ENCODE results near the gene YWHAB.

YWHAB gene

GRCh38 chr20:44921447-44921846, 35.9 kb downstream of the YWHAB start:
- H3K4me1 ChIP-seq (ENCODE audit: insufficient read depth, poor library complexity, severe bottlenecking) = peaks cover 4% of the 10 kb centered on the region
- no peak overlapping the region for H3K4me3 ChIP-seq (ENCODE audit: severe bottlenecking)
- DNase-seq (ENCODE audit: low spot score) (peak; percentile 75), ATAC-seq (ENCODE audit: low read depth) (no peak)
- H3K36me3 ChIP-seq (ENCODE audit: low read depth) = peaks cover 97% of the 10 kb centered on the region
- no peak overlapping the region for H3K27ac ChIP-seq (ENCODE audit: poor library complexity, severe bottlenecking)
- no peaks in the 10 kb centered on the region for H3K9me3 ChIP-seq (ENCODE audit: severe bottlenecking)
- H3K27me3 ChIP-seq (ENCODE audit: insufficient read depth, poor library complexity, severe bottlenecking) = no peaks in the 10 kb centered on the region
- no peak for TF ChIP-seq CTCF (IDR thresholded peaks at IDR 0.05; ENCODE audit: poor library complexity, severe bottlenecking)

- peak; percentile 52 for DNase-seq (ENCODE audit: low spot score)
- no peaks in the 10 kb centered on the region for H3K9me3 ChIP-seq (ENCODE audit: severe bottlenecking)
- no peaks in the 10 kb centered on the region for H3K27me3 ChIP-seq (ENCODE audit: insufficient read depth, poor library complexity, severe bottlenecking)
- TF ChIP-seq CTCF (IDR thresholded peaks at IDR 0.05; ENCODE audit: poor library complexity, severe bottlenecking) = no peak
- ATAC-seq (ENCODE audit: low read depth) = no peak; the same call in 2 of the 3 replicates
- peaks cover 4% of the 10 kb centered on the region for H3K4me1 ChIP-seq (ENCODE audit: insufficient read depth, poor library complexity, severe bottlenecking)
- peaks cover 92% of the 10 kb centered on the region for H3K36me3 ChIP-seq (ENCODE audit: low read depth)
- no peak overlapping the region for H3K27ac ChIP-seq (ENCODE audit: poor library complexity, severe bottlenecking)
- no peak overlapping the region for H3K4me3 ChIP-seq (ENCODE audit: severe bottlenecking)
Measured at GRCh38 chr20:44924541-44924940, 39.0 kb downstream of the YWHAB start.

- no peaks in the 10 kb centered on the region for H3K9me3 ChIP-seq (ENCODE audit: severe bottlenecking)
- H3K36me3 ChIP-seq (ENCODE audit: low read depth) = peaks cover 76% of the 10 kb centered on the region
- no peak overlapping the region for H3K27ac ChIP-seq (ENCODE audit: poor library complexity, severe bottlenecking)
- TF ChIP-seq CTCF (IDR thresholded peaks at IDR 0.05; ENCODE audit: poor library complexity, severe bottlenecking) = no peak
- no peak overlapping the region for H3K4me3 ChIP-seq (ENCODE audit: severe bottlenecking)
- peak; percentile 21 for DNase-seq (ENCODE audit: low spot score)
- peaks cover 4% of the 10 kb centered on the region for H3K4me1 ChIP-seq (ENCODE audit: insufficient read depth, poor library complexity, severe bottlenecking)
- no peak for ATAC-seq (ENCODE audit: low read depth)
- H3K27me3 ChIP-seq (ENCODE audit: insufficient read depth, poor library complexity, severe bottlenecking) = no peaks in the 10 kb centered on the region
Measured at GRCh38 chr20:44928595-44928994, 43.1 kb downstream of the YWHAB start.

GRCh38 chr20:44930517-44931168, 45.1 kb downstream of the YWHAB start:
- H3K27me3 ChIP-seq (ENCODE audit: insufficient read depth, poor library complexity, severe bottlenecking) = no peaks in the 10 kb centered on the region
- no peaks in the 10 kb centered on the region for H3K9me3 ChIP-seq (ENCODE audit: severe bottlenecking)
- DNase-seq (ENCODE audit: low spot score) = no peak
- no peaks in the 10 kb centered on the region for H3K4me1 ChIP-seq (ENCODE audit: insufficient read depth, poor library complexity, severe bottlenecking)
- H3K36me3 ChIP-seq (ENCODE audit: low read depth) = peaks cover 75% of the 10 kb centered on the region
- TF ChIP-seq CTCF (IDR thresholded peaks at IDR 0.05; ENCODE audit: poor library complexity, severe bottlenecking) = no peak
- no peak overlapping the region for H3K4me3 ChIP-seq (ENCODE audit: severe bottlenecking)
- no peak for ATAC-seq (ENCODE audit: low read depth)
- H3K27ac ChIP-seq (ENCODE audit: poor library complexity, severe bottlenecking) = no peak overlapping the region

DNA sequence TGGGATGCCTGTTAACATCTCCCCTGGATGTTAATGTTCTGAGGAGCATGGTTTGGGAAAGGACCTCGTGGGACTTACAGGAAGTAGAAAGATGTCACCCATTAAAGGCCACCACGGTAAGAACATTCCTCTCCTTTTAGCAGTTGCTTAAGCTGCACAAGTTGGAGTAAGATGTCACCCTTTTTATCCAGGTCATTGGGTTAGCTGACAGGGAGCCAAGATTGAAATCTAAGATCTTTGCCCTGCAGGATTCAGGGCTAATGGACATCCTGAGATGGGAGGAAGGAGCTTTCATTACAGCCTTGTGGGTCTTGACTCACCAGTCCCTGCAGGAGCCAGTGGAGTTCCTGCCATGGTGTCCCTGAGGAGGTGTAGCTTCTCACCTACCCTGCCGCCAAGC, 46.4 kb downstream of the YWHAB start:
- ATAC-seq (ENCODE audit: low read depth) (no peak; the same call in 2 of the 3 replicates), DNase-seq (ENCODE audit: low spot score) (no peak)
- H3K9me3 ChIP-seq (ENCODE audit: severe bottlenecking) = no peaks in the 10 kb centered on the region
- H3K4me3 ChIP-seq (ENCODE audit: severe bottlenecking) = no peak overlapping the region
- peaks cover 75% of the 10 kb centered on the region for H3K36me3 ChIP-seq (ENCODE audit: low read depth)
- H3K27me3 ChIP-seq (ENCODE audit: insufficient read depth, poor library complexity, severe bottlenecking) = no peaks in the 10 kb centered on the region
- H3K27ac ChIP-seq (ENCODE audit: poor library complexity, severe bottlenecking) = no peak overlapping the region
- no peak for TF ChIP-seq CTCF (IDR thresholded peaks at IDR 0.05; ENCODE audit: poor library complexity, severe bottlenecking)
- H3K4me1 ChIP-seq (ENCODE audit: insufficient read depth, poor library complexity, severe bottlenecking) = no peaks in the 10 kb centered on the region

Measured in RWPE2 (cell line).